ENCODE results near the gene PPP1R18. TPM values are rescaled to one million over a fixed set of nuclear protein-coding genes. Genes with fewer than 3 reads are reported as not detected.
A peak's percentile ranks its signal among the peaks of the same experiment; 100 is the strongest.
"Not testable (repeated sequence)": the region's sequence is repeated elsewhere in the genome, so short reads cannot be mapped to it uniquely, and the experiment has no call there.

The PPP1R18 gene
- total RNA-seq, 1 donor from 2014 or later: 23.5 TPM

- peaks cover 20 to 38% (median 27%) of the 10 kb centered on the region in 3 donors for H3K4me1 ChIP-seq (ENCODE audit: control insufficient read depth in 3 of 3, insufficient read depth in 3 of 3, low read length in 3 of 3)
- no peaks in the 10 kb centered on the region for H3K27me3 ChIP-seq (ENCODE audit: control insufficient read depth in 3 of 3, insufficient read depth in 3 of 3, low read length in 3 of 3)
- H3K9ac ChIP-seq (ENCODE audit: low read depth in 1 of 3, low read length in 3 of 3): no peak overlapping the region
- H3K9me3 ChIP-seq (ENCODE audit: control insufficient read depth in 3 of 3, low read length in 3 of 3): no peaks in the 10 kb centered on the region
- peaks cover 40 to 57% (median 55%) of the 10 kb centered on the region in 3 donors for H3K36me3 ChIP-seq (ENCODE audit: control insufficient read depth in 3 of 3, insufficient read depth in 3 of 3, low read length in 3 of 3)
- no peak overlapping the region for H3K27ac ChIP-seq (ENCODE audit: low read depth, low read length)
- H3K4me3 ChIP-seq (ENCODE audit: low read length in 3 of 3): no peak overlapping the region
These were observed 38.6 kb upstream of the PPP1R18 start for GRCh38 chr6:30724906-30725667.

- H3K27ac ChIP-seq (ENCODE audit: low read depth, low read length); H3K9ac ChIP-seq (ENCODE audit: low read depth in 1 of 3, low read length in 3 of 3); H3K27me3 ChIP-seq (ENCODE audit: control insufficient read depth in 3 of 3, insufficient read depth in 3 of 3, low read length in 3 of 3); H3K9me3 ChIP-seq (ENCODE audit: control insufficient read depth in 3 of 3, low read length in 3 of 3); H3K4me3 ChIP-seq (ENCODE audit: low read length in 3 of 3): not testable (repeated sequence)
- Histone ChIP-seq H3K4me1 (ENCODE audit: control insufficient read depth in 3 of 3, insufficient read depth in 3 of 3, low read length in 3 of 3) (peaks cover 27 to 42% (median 31%) of the 10 kb centered on the region in 3 donors), H3K36me3 (ENCODE audit: control insufficient read depth in 3 of 3, insufficient read depth in 3 of 3, low read length in 3 of 3) (peaks cover 34 to 47% (median 45%) of the 10 kb centered on the region in 3 donors)
These were observed 37.6 kb upstream of the PPP1R18 start for GRCh38 chr6:30723843-30724741.

DNA sequence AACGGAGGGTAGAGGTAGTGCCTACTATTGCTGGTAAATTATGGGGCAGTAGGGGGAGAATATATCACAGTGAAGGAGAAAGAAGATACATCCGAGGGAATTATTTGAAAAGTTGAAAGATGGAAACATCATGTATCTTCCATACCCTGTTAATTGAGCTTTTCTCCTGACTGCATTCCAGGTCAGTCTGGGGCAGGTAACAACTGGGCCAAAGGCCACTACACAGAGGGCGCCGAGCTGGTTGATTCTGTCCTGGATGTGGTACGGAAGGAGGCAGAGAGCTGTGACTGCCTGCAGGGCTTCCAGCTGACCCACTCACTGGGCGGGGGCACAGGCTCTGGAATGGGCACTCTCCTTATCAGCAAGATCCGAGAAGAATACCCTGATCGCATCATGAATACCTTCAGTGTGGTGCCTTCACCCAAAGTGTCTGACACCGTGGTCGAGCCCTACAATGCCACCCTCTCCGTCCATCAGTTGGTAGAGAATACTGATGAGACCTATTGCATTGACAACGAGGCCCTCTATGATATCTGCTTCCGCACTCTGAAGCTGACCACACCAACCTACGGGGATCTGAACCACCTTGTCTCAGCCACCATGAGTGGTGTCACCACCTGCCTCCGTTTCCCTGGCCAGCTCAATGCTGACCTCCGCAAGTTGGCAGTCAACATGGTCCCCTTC, 36.9 kb upstream of the PPP1R18 start:
- H3K4me1 ChIP-seq (ENCODE audit: control insufficient read depth in 3 of 3, insufficient read depth in 3 of 3, low read length in 3 of 3): peaks cover 28 to 42% (median 32%) of the 10 kb centered on the region in 3 donors
- H3K27me3 ChIP-seq (ENCODE audit: control insufficient read depth in 3 of 3, insufficient read depth in 3 of 3, low read length in 3 of 3); H3K4me3 ChIP-seq (ENCODE audit: low read length in 3 of 3); H3K9ac ChIP-seq (ENCODE audit: low read depth in 1 of 3, low read length in 3 of 3); H3K9me3 ChIP-seq (ENCODE audit: control insufficient read depth in 3 of 3, low read length in 3 of 3): not testable (repeated sequence)
- H3K36me3 ChIP-seq (ENCODE audit: control insufficient read depth in 3 of 3, insufficient read depth in 3 of 3, low read length in 3 of 3): peaks cover 34 to 47% (median 45%) of the 10 kb centered on the region in 3 donors
- peak overlapping the region; percentile 8 for H3K27ac ChIP-seq (ENCODE audit: low read depth, low read length)

DNA sequence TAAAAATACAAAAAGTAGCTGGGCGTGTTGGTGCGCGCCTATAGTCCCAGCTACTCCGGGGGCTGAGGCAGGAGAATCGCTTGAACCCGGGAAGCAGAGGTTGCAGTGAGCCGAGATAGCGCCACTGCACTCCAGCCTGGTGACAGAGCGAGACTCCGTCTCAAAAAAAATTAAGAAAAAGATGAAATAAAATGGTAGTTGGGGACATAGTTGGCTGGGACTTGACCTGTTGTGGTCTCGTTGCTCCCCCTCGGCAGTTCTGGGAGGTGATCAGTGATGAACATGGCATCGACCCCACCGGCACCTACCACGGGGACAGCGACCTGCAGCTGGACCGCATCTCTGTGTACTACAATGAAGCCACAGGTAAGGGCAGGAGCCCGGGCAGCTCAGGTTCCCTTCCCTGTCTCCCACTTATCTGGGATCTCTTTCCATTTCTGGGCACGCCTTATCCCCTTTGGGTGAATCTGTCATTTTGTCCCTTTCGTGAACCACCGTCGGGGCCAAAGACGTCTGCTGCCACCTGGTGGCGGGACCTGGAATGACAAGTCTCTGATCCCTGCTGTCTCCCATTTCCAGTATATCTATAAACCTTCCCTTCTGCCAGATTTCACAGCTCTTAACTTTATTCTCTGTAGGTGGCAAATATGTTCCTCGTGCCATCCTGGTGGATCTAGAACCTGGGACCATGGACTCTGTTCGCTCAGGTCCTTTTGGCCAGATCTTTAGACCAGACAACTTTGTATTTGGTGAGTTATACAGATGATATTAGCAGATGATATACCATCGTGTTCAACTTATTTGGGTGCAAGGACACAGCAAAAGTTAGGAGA, 36.1 kb upstream of the PPP1R18 start:
- H3K9me3 ChIP-seq (ENCODE audit: control insufficient read depth in 3 of 3, low read length in 3 of 3): no peaks in the 10 kb centered on the region
- no peaks in the 10 kb centered on the region for H3K27me3 ChIP-seq (ENCODE audit: control insufficient read depth in 3 of 3, insufficient read depth in 3 of 3, low read length in 3 of 3)
- peaks cover 28 to 42% (median 30%) of the 10 kb centered on the region in 3 donors for H3K4me1 ChIP-seq (ENCODE audit: control insufficient read depth in 3 of 3, insufficient read depth in 3 of 3, low read length in 3 of 3)
- peaks cover 29 to 40% (median 38%) of the 10 kb centered on the region in 3 donors for H3K36me3 ChIP-seq (ENCODE audit: control insufficient read depth in 3 of 3, insufficient read depth in 3 of 3, low read length in 3 of 3)
- peak overlapping the region in 2 of 3 donors; percentile 79 to 85 for H3K9ac ChIP-seq (ENCODE audit: low read depth in 1 of 3, low read length in 3 of 3)
- peak overlapping the region; percentile 95 for H3K27ac ChIP-seq (ENCODE audit: low read depth, low read length)
- H3K4me3 ChIP-seq (ENCODE audit: low read length in 3 of 3): peak overlapping the region; percentile 71 to 81 (median 74)

DNA sequence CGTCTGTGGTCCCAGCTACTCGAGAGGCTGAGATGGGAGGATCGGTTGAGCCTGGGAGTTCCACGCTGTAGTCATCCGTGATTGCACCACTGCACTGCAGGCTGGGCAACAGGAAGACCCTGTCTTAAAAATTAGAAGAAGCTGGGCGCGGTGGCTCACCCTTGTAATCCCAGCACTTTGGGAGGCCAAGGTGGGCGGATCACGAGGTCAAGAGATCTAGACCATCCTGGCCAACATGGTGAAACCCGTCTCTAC, 35.5 kb upstream of the PPP1R18 start:
- Histone ChIP-seq H3K27ac (ENCODE audit: low read depth, low read length) (peak overlapping the region; percentile 95), H3K9ac (ENCODE audit: low read depth in 1 of 3, low read length in 3 of 3) (peak overlapping the region in 2 of 3 donors; percentile 79 to 85), H3K4me3 (ENCODE audit: low read length in 3 of 3) (peak overlapping the region; percentile 71 to 81 (median 74)), H3K4me1 (ENCODE audit: control insufficient read depth in 3 of 3, insufficient read depth in 3 of 3, low read length in 3 of 3) (peaks cover 28 to 42% (median 30%) of the 10 kb centered on the region in 3 donors), H3K36me3 (ENCODE audit: control insufficient read depth in 3 of 3, insufficient read depth in 3 of 3, low read length in 3 of 3) (peaks cover 25 to 35% (median 33%) of the 10 kb centered on the region in 3 donors)
- H3K27me3 ChIP-seq (ENCODE audit: control insufficient read depth in 3 of 3, insufficient read depth in 3 of 3, low read length in 3 of 3); H3K9me3 ChIP-seq (ENCODE audit: control insufficient read depth in 3 of 3, low read length in 3 of 3): not testable (repeated sequence)

DNA sequence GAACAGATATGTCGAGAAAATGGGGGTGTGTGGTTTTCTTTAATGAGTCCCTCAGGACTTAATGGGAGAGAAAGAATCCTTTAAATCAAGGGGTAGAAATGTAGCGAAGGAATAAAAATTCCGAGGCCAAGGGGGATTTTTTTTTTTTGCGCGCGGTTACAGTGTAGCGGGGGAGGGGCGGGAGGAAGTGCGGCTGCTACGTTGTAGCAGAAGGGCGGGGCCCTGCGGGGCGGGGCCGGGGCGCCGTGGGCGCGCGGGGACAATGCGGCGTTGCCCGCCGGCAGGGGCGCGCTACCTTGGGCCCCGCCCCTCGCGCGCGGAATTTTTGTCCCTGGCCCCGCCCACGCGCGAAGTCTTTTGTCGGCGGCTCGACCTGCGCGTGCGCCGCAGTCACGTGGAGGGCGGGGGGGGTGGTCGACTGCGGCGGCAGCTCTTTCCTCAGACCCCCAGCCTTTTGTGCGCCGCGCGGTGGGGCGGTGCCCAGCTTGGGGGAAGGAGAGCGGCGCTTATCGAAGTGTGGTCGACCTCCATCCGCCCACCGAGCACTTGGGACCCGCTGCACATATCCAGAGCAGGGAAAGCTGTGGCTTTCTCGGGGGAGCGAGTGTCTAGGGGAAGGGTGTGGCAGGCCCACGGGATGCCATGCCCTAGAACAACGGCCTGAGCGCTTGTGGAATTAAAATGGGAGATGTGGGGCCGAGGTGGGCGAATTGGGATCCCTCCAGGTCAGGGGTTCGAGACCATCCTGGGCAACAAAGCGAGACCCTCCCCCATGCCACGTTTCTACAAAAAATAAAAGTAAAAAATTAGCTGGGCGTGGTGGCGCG, 35.0 kb upstream of the PPP1R18 start:
- H3K27ac ChIP-seq (ENCODE audit: low read depth, low read length): peak overlapping the region; percentile 95
- H3K9me3 ChIP-seq (ENCODE audit: control insufficient read depth in 3 of 3, low read length in 3 of 3): no peaks in the 10 kb centered on the region
- H3K27me3 ChIP-seq (ENCODE audit: control insufficient read depth in 3 of 3, insufficient read depth in 3 of 3, low read length in 3 of 3): no peaks in the 10 kb centered on the region
- H3K4me1 ChIP-seq (ENCODE audit: control insufficient read depth in 3 of 3, insufficient read depth in 3 of 3, low read length in 3 of 3): peaks cover 30 to 47% (median 34%) of the 10 kb centered on the region in 3 donors
- H3K9ac ChIP-seq (ENCODE audit: low read depth in 1 of 3, low read length in 3 of 3): peak overlapping the region; percentile 91 to 93 (median 92)
- peaks cover 25 to 34% (median 33%) of the 10 kb centered on the region in 3 donors for H3K36me3 ChIP-seq (ENCODE audit: control insufficient read depth in 3 of 3, insufficient read depth in 3 of 3, low read length in 3 of 3)
- peak overlapping the region; percentile 76 to 98 (median 81) for H3K4me3 ChIP-seq (ENCODE audit: low read length in 3 of 3)

- Histone ChIP-seq H3K4me1 (ENCODE audit: control insufficient read depth in 3 of 3, insufficient read depth in 3 of 3, low read length in 3 of 3) (peaks cover 30 to 46% (median 35%) of the 10 kb centered on the region in 3 donors), H3K36me3 (ENCODE audit: control insufficient read depth in 3 of 3, insufficient read depth in 3 of 3, low read length in 3 of 3) (peaks cover 22 to 30% (median 30%) of the 10 kb centered on the region in 3 donors), H3K27me3 (ENCODE audit: control insufficient read depth in 3 of 3, insufficient read depth in 3 of 3, low read length in 3 of 3) (no peaks in the 10 kb centered on the region)
These were observed 34.3 kb upstream of the PPP1R18 start for GRCh38 chr6:30720738-30721197.

GRCh38 chr6:30719791-30720737, 33.6 kb upstream of the PPP1R18 start, which contains the start of gene TUBB:
Gene TUBB (plus strand): TSS chr6:30720352. CDS start chr6:30720507, 155 bp downstream.
- no peaks in the 10 kb centered on the region for H3K27me3 ChIP-seq (ENCODE audit: control insufficient read depth in 3 of 3, insufficient read depth in 3 of 3, low read length in 3 of 3)
- H3K4me1 ChIP-seq (ENCODE audit: control insufficient read depth in 3 of 3, insufficient read depth in 3 of 3, low read length in 3 of 3): peaks cover 28 to 43% (median 35%) of the 10 kb centered on the region in 3 donors
- H3K4me3 ChIP-seq (ENCODE audit: low read length in 3 of 3): peak within 1 kb of the TSS; percentile 76 to 98 (median 81)
- peak within 1 kb of the TSS; percentile 96 for H3K27ac ChIP-seq (ENCODE audit: low read depth, low read length)
- H3K9me3 ChIP-seq (ENCODE audit: control insufficient read depth in 3 of 3, low read length in 3 of 3): no peaks in the 10 kb centered on the region
- peaks cover 20 to 26% (median 24%) of the 10 kb centered on the region in 3 donors for H3K36me3 ChIP-seq (ENCODE audit: control insufficient read depth in 3 of 3, insufficient read depth in 3 of 3, low read length in 3 of 3)
- peak within 1 kb of the TSS; percentile 91 to 93 (median 92) for H3K9ac ChIP-seq (ENCODE audit: low read depth in 1 of 3, low read length in 3 of 3)

More at GRCh38 chr6:30720738-30721197, 34.3 kb upstream of the PPP1R18 start:
- H3K9ac ChIP-seq (ENCODE audit: low read depth in 1 of 3, low read length in 3 of 3): peak overlapping the region; percentile 91 to 93 (median 92)
- H3K27ac ChIP-seq (ENCODE audit: low read depth, low read length): peak overlapping the region; percentile 95
- H3K9me3 ChIP-seq (ENCODE audit: control insufficient read depth in 3 of 3, low read length in 3 of 3): no peaks in the 10 kb centered on the region
- H3K4me3 ChIP-seq (ENCODE audit: low read length in 3 of 3): peak overlapping the region; percentile 76 to 98 (median 81)
